HT-29 (cell line): Measurements from ENCODE around the gene ZHX3. TPM values are rescaled to one million over a fixed set of nuclear protein-coding genes. Genes with fewer than 3 reads are reported as not detected.

Experiments used
- DNase-seq: peaks from one replicate; pipeline ENCODE4 v3.0.0-alpha.2; 2015; ENCODE audit warnings: low spot score
- total RNA-seq: library from RNA; depleted of rRNA; stranded (reverse); fragments of >200 nt; shearing (Covaris generic); gene quantifications from 2 replicates; pipeline ENCODE4 v1.2.3, GENCODE V29; 2014

ZHX3 gene
- total RNA-seq, 1 experiment from 2014 or later, result 7.0 TPM

DNA sequence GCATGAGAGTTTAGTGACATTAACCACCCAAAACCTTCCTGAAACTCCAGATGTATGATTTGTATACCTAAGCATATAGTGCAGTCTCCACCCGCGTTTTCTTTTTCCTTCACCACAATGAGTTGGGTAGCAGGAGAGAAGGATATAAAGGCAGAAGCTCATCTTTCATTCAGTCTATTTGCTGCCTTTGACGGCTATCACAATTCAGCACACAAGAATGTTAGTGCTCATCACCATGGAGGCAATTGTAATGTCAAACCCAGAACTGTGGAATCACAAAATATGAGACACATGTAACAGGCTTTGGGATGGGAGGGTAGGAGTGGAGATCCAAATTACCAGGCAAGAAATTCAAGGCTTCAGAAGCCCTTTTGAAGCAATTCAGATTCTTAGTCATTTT lies 17.6 kb downstream of the ZHX3 start:
- DNase-seq, result no peak

DNA sequence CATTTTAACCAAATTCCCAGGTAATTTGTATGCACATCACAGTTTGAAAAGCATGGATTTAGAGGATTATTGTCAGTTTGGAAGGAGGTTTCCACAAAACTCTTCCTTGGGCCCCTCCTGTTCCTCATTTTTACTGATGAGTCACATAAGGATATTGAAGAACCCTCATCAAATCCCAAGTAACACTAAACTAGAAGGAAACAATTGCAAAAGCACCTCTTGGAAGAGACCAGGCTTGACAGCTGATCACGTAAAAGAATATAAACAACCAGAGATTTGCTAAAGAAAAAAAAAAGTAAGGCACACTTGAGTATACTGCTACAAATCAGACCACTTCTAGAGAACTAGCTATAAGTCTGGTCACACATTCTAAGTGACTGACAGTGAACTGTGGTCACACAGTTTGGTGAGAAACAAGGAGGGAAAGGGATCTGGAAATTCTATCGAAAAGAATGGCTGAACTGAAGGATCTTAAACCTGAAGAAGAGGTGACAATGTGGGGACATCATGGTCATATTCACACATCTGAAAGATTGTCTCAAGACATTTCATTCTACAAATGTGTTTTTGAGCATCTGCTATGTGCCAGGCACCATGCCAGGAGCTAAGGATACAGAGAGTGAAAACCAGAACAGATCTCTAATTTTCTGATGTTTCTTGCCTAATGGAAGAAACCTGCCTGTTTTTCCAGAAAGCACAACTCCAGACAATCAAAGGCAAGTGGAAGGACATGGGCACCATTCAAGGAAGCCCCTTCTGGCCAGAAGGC lies 24.1 kb downstream of the ZHX3 start:
- no peak for DNase-seq

DNA sequence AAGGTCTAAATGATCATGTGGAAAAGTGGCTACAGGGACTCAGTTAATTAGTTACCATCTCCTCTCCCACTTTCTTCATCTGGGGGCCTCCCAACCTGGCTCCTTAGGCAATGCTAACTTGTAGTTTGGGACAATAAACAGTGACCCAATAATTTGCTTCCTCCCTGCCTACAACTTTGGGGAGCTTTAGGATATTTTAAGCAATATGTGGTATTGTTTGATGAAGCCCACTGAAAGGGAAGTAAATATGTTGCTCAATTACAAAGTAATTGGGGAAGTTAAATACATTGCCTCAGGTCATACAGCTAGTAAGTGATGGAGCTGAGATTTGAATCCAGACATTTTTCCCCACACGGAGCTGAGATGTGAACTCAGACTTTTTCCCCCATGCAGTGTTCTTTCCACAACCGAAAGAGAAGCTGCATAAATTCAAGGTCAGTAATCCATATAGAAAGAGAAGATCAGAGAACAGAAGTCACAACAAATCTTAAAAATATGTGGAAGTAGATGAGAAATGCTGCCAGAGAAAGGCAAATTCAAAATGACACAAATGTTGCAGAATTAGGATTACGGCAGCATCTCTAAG lies 26.6 kb downstream of the ZHX3 start:
- no peak for DNase-seq

DNA sequence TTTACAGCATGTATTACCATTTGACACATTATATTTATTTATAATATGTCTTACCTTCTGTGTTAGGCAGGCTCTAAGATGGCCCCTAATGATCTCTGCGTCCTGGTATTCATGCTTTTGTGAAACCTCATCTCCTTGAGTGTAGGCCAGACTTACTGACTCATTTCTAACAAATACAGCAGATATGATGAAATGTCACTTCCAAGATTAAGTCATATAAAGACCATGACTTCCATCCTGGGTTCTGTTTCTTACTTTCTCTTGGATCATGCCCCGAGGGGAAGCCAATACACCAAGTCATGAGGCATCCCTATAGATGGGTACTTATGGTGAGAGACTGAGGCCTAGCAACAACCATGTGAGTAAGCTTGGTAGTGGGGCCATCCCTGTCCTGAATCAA lies 30.2 kb downstream of the ZHX3 start:
- DNase-seq, result no peak

DNA sequence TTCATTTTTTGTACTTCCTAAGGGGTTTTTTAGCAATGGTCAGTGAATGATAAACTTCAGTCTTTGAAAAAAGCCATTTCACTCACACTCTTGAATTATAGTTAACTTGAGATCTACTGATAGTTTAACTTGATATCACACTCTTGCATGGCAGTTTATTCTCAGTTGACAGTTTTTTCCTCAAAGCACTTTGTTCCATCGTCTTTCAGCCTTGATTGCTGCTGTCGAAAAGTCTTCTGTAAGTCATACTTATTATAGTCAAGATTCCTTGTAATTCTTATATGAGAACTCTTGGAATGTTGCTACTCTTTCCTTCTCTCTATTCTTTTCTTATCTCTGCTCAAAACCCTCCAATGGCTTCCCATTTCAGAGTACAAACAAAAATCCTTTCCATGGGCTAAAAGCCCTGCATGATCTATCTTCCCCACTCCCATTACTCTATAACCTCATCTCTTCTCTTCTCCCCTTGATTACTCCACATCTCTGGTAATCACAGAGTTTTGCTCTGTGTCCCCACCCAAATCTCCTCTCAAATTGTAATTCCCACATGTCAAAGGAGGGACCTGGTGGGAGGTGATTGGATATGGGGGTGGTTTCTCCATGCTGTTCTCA lies 31.2 kb downstream of the ZHX3 start:
- DNase-seq, result no peak

DNA sequence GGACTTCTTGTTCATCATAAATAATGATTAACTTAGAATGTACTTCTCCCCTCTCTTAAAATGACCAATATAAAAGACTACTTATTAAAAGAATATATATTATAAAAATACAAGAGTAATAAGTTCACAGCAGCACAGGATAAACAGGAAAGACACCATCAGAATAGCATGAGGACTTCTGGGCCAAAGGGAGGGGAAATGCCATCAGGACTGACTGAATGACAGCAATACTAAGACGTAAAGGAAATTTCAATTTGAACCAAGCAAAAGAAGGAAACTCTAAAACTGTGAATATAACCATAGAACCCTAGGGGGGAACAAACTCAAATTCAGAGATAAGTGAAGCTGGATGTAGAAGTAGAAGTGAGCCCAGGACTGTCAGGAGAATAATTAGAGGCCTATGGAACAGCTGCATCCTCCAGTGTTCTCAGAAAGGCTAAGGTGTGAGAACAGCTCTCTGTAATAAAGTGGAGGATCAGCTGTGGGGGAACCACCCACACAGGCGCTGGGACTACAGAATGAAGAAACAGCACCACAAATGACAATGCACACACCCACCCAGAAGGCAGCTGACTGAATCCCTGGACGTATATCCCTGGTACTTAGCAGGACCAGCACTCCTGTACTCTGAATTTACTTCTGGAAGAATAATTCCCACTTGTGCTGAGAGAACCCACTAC lies 37.8 kb downstream of the ZHX3 start:
- DNase-seq, result no peak

DNA sequence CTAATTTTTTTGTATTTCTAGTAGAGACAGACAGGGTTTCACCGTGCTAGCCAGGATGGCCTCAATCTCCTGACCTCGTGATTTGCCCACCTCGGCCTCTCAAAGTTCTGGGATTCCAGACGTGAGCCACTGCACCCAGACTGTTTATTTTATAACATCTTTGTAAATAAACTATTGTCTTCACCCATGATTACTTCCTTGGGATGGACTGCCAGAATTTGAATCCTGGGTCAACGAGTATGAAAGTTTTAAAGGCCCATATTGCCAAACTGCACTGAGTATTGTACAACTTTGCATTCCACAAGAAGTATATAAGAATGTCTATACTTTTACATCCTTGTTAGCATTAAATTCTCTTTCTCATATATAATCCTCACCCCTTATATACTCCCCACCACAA lies 38.6 kb downstream of the ZHX3 start:
- DNase-seq, result no peak

DNA sequence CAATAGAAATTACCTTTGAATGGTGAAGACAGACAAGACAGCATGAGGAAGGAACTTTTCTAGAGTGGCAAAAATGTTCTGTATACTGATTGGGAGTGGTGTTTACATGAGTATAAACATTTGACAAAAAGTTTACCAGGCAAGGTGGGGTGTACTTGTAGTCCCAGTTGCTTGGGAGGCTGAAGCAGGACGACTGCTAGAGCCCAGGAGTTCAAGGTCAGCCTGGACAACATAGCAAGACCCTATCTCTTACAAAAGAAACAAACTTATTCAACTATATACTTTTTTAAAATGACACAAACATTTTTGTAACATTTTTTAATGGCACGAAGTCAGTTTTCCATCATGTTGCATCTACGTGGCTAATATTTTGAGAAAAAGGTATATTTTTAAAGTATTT lies 40.5 kb downstream of the ZHX3 start:
- DNase-seq, result no peak

DNA sequence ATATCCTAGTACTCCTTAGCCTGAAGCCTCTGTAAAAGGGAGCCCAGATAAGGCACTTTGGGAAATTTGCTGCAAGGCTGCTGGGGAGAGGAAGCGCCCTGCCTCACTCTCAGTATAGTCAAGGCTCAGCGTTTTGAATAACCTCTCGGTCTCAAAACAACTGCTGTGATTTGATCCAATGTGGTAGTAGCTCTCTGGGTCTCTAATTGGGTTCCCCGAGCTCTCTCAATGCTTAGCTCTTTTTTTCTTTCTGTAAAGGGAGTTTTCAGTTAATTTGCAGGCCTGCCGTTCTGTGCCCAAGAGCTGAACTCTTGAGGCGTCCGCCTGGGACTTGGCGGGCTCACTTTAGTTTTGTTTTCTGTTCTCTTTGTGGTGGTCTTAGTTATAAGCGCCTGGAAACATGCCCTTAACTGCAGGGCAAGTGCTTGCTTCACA lies 41.2 kb downstream of the ZHX3 start:
- DNase-seq, result no peak

DNA sequence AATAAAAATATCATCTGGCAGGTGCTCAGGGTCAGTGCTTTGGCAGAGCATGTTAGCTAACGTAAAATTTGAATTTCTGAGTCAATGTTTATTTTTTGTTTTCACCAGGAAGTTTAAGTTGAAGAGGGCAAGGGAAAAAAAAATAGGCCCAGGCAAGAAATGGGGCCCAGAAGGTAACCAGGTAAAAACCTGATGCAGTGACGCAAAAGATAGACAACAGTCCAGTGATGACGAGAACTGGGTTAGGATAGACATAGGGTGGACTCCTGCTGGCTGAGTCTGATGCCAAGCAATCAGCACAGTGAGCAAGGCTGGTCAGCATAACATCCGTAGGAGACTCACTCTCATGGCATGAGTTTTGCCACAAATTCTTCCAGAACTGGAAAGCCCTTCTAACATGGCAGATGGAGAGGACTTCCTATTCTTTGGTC lies 42.2 kb downstream of the ZHX3 start:
- no peak for DNase-seq

DNA sequence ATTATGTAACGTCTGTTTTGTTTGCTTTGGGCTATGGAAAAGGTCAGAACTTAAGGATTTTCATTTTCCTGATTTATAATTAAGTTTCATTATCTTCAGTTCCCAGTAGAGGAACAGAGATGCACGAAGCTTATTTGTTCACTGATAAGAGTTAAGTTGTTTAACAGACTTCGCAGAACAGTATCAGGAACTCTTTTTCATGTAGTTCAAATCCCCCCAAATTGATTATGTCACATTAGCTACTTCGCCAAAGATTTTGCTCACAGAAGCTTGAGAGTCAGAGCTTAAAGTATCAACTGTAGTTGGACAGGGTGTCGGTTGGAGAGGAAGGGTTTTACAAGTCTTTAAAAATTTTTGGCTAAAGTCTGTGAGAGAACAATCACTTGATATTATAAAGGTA lies 43.4 kb downstream of the ZHX3 start:
- no peak for DNase-seq

DNA sequence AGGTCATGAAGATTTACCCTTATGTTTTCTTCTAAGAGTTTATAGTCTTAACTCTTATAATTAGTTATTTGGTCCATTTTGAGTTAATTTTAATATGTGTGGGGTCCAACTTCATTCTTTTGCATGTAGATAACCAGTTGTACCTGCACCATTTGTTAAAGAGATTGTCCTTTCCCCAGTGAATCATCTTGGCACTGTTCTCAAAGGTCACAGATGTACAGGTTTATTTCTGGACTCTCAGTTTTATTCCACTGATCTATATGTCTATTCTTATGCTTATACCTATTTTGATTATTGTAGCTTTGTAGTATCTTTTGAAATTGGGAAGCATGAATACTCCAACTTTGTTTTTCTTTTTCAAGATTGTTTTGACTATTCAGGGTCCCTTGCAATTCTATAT lies 44.1 kb downstream of the ZHX3 start:
- no peak for DNase-seq

DNA sequence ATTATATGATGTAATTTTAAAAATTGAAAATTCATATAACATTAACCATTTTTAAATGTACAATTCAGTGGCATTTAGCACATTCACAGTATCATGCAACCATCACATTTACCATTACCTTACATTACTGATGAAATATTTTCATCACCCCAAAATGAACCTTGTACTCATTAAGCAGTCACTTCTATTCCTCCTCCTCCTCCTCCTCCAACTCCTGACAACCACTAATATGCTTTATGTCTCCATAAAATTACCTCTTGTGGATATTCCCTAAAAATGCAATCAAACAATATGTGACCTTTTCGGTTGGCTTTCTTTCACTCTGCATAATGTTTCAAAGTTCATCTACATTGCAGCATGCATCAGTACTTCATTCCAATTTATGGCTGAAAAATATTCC lies 45.2 kb downstream of the ZHX3 start:
- DNase-seq, result no peak

DNA sequence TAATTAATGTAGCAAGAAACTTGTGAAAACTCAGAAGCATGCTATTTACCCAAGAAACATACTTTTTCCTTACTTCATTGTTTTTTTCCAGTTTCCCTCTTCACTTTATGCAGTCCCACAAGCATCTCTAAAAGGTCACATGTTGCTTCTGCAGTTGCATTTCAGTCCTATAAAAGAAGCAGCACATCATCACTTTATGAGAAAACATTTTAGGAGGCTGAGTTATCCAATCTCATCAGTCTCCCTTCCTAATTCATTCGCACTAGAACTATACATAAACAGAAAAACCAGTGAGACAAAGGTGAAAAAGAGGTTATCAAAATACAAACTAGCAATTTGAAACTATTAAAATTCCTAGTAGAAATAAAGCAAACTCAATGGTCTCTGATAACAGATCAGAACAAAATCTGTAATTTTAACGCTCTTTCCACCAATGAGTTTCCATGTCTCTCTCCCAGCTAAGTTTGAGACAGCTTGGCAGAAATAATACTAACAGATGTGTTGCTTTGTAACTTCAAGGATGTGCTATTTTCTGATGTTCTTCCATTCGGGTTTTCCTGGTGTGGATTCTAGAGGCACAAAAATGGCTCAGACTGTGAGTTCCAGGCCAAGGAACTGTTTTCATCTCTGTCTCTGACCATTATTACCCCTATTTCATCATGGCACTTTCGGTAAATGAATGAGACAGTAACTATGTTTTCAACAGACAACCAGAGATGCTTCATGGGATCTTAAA lies 48.4 kb downstream of the ZHX3 start:
- no peak for DNase-seq

DNA sequence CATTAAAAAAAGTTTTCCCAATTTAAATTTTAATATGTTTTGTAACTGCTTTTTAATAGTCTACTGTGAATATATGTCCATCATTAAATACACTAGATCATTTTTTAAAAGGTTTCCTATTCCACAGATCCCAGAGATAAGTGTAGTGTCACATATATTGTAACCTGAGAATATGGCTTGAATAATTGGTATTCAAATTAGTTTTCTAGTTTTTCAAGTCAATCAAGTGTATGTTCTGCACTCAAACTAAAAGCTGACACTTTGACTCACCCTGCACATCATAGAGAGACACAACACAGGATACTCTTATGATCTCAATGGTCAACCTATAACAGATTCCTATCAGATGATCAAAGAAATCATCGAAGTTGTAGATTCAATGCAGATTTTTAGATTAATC lies 49.1 kb downstream of the ZHX3 start:
- DNase-seq, result no peak

DNA sequence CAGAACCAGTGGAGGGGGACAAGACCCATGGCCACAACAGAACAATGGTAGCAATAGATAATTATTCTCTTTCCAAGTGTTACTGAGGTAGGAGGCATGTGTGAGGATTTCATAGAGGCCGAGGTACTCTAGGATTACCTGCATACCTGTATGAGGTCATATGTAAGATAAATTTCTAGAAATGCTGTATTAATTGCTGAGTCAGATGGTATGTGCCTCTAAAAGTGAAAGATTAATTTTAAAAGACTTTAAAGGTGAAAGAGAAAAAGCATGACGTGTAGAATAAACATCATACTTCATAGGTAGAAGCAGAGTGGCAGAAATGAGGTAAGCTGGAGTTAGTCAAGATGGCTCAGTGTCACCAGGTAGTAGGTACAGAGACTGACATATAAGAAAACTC lies 51.6 kb downstream of the ZHX3 start:
- DNase-seq, result no peak

DNA sequence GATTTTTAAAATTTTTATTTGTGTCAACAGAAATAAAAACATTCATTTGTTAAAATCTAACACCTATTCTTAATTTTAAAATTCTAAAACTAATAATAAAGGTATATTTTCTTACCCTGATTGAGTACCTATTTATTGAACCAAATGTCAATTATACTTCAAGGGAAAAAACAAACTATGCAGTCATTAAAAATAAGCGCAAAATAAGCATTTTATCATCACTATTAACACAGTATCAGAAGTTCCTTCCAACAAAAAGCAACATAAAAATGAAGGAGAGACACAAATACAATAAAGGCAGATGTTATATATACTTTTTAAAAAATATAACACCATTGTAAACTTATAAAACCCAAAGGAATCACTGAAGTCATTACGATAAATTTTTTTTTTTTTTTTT lies 52.7 kb downstream of the ZHX3 start:
- DNase-seq, result no peak

DNA sequence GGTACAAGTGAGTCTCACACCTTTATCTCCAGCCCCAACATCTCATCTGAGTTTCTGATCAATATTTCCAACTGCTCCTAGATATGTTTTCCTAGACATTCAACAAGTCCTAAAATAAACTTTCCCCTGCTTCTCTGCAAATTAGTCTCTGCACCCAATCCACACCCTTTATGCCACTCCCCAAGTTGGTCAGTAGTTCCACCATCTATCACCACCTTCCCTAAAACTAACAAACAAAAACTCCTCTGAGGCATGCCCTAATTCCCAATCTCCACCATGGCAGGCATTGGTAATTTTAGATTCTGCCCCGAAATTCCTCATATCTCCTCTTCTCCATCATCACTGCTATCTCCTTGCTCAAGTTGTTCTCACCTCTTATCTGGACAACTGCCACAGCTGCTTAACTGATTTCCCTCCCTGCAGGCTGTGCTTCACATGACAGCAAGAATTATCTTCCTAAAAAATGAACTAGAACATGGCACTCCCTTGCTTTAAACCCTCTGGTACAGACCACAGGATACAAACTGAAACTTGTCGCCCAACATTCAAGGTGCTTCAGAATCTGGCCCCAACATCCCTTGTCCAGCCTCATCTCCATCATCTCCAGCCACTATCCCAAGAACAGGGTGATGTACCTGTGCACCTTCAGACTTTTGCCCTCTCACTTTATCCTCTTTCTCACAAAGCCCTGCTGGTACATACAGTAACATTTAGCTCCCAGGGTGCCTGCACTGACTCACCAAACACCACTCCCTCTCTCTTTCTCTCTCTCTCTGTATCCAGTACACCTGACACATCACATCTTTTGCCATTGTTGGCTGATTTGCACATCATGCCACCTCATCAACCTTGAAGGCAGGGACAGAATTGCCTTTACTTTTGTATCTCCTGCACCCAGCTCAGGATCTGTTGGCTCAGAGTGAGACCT lies 55.5 kb downstream of the ZHX3 start:
- no peak for DNase-seq

DNA sequence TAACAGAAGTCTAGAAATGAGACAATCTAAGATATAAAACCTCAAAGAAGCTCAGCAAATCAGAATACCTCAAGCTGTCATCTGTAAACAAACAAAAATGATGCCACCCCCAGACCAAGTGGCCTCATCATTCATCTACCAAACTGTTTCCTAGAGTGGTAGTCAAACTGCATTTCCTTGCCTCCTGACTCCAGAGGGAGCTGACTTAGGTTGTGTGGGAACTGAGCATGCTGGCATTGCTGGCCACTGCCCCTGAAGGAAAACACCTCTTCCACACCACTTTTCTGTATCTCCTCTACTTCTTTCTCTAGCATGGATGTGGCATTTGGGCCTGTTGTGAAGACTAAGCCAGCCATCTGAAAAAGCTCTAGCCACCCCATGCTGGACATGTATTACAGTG lies 56.3 kb downstream of the ZHX3 start:
- no peak for DNase-seq

DNA sequence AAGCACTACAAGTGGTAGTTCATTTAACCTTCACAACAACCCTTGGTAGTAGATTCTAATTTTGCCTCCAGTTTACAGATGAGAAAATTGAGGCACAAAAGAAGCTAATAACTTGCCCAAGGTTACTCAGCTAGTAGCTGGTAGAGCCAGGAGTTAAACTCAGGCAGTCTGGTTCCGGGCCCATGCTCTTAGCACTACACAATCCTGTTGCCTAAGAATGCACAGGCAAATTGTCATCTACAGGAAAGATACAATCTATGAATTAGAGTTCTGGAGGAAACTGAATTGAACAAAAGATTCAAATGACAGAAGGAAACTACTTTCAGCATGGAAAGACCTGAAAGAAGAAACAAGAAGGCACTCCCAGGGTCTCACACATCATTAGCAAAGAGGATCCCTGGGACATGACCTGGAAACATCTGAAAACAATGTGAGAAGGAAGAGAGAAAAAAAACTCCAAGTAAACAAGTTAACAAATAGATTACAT lies 56.8 kb downstream of the ZHX3 start:
- DNase-seq, result no peak

DNA sequence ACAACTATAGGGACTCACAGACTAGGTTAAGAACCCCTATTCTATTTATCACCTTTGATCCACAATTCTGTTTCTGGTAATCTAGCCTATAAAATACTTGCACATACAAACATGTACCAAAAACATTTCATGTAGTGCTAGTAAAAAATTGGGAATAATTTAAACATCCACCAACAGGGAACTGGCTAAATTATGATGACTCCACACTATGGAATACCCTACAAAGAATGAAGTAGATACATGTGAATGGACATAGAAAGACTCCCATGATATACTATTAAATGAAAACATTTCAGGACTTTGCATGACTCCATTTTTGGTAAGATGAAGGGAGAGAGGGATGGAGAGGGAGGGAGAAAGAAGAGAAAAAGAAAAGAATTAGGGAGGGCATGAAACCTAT lies 58.2 kb downstream of the ZHX3 start:
- no peak for DNase-seq
